DND-41 (cell line): ENCODE data around the gene DHRS3.

Experiments
- EZH2 ChIP-seq: IDR thresholded peaks from 3 replicates; pipeline ENCODE4 v1.6.1; 2012; ENCODE audit warnings: borderline replicate concordance, low read depth, mild to moderate bottlenecking, moderate library complexity, low read length, inconsistent platforms; ENCODE audit not compliant: severe bottlenecking
- TF ChIP-seq, protein P1 (sequence below): IDR thresholded peaks from 2 replicates; pipeline ENCODE4 v1.5.1; 2012; ENCODE audit warnings: borderline replicate concordance, low read length, moderate library complexity, mild to moderate bottlenecking; ENCODE audit not compliant: poor library complexity, severe bottlenecking; ENCODE audit errors: extremely low read depth

DNA sequence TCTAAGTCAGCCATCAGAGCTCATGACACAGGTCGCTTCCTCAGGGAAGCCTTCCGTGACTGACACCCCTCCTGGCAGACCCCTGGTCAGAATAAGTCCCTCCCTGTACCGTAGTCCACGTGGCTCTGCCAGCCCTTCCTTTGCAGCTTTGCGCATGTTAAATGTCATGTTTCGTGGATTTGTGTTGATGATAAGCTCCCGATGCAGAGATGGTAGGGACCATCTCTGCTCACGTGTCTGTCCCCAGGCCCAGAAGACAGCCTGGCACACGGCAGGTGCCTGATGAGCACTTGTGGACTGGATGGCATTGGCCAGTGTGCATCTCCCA, 75.9 kb downstream of the DHRS3 start:
- TF ChIP-seq, protein P1, sequence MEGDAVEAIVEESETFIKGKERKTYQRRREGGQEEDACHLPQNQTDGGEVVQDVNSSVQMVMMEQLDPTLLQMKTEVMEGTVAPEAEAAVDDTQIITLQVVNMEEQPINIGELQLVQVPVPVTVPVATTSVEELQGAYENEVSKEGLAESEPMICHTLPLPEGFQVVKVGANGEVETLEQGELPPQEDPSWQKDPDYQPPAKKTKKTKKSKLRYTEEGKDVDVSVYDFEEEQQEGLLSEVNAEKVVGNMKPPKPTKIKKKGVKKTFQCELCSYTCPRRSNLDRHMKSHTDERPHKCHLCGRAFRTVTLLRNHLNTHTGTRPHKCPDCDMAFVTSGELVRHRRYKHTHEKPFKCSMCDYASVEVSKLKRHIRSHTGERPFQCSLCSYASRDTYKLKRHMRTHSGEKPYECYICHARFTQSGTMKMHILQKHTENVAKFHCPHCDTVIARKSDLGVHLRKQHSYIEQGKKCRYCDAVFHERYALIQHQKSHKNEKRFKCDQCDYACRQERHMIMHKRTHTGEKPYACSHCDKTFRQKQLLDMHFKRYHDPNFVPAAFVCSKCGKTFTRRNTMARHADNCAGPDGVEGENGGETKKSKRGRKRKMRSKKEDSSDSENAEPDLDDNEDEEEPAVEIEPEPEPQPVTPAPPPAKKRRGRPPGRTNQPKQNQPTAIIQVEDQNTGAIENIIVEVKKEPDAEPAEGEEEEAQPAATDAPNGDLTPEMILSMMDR: no peak
- no peak for TF ChIP-seq EZH2
